Fibroblast of the aortic adventitia (primary cell): ENCODE data around the gene RIMBP2. TPM values are rescaled to one million over a fixed set of nuclear protein-coding genes. Genes with fewer than 3 reads are reported as not detected.

Experiments
- DNase-seq: peaks from one replicate; pipeline ENCODE4 v3.0.0-alpha.2; 2010; ENCODE audit warnings: low read depth
- H3K4me3 ChIP-seq: 2 replicates; pipeline ENCODE4 v1.5.1; 2011; ENCODE audit warnings: low read depth, mild to moderate bottlenecking, control low read depth, low read length, moderate library complexity
- total RNA-seq: library from RNA; depleted of rRNA; stranded (reverse); fragments of >200 nt; gene quantifications from 2 replicates; pipeline ENCODE4 v1.2.3, GENCODE V29; 2012; ENCODE audit warnings: low replicate concordance
- TF ChIP-seq, protein P1 (sequence below): IDR thresholded peaks from 2 replicates; pipeline ENCODE4 v1.5.1; 2011; ENCODE audit warnings: mild to moderate bottlenecking, low read length, control low read depth, inconsistent platforms; ENCODE audit not compliant: insufficient read depth

The RIMBP2 gene
- total RNA-seq, 1 donor = not detected

- TF ChIP-seq, protein P1, sequence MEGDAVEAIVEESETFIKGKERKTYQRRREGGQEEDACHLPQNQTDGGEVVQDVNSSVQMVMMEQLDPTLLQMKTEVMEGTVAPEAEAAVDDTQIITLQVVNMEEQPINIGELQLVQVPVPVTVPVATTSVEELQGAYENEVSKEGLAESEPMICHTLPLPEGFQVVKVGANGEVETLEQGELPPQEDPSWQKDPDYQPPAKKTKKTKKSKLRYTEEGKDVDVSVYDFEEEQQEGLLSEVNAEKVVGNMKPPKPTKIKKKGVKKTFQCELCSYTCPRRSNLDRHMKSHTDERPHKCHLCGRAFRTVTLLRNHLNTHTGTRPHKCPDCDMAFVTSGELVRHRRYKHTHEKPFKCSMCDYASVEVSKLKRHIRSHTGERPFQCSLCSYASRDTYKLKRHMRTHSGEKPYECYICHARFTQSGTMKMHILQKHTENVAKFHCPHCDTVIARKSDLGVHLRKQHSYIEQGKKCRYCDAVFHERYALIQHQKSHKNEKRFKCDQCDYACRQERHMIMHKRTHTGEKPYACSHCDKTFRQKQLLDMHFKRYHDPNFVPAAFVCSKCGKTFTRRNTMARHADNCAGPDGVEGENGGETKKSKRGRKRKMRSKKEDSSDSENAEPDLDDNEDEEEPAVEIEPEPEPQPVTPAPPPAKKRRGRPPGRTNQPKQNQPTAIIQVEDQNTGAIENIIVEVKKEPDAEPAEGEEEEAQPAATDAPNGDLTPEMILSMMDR = no peak
- DNase-seq = no peak
- no peak overlapping the region for H3K4me3 ChIP-seq
Observed at GRCh38 chr12:130444986-130445385, 271.1 kb downstream of the RIMBP2 start.

- no peak for DNase-seq
- TF ChIP-seq, protein P1 = no peak
Observed at GRCh38 chr12:130444061-130444460, 272.0 kb downstream of the RIMBP2 start.

DNA sequence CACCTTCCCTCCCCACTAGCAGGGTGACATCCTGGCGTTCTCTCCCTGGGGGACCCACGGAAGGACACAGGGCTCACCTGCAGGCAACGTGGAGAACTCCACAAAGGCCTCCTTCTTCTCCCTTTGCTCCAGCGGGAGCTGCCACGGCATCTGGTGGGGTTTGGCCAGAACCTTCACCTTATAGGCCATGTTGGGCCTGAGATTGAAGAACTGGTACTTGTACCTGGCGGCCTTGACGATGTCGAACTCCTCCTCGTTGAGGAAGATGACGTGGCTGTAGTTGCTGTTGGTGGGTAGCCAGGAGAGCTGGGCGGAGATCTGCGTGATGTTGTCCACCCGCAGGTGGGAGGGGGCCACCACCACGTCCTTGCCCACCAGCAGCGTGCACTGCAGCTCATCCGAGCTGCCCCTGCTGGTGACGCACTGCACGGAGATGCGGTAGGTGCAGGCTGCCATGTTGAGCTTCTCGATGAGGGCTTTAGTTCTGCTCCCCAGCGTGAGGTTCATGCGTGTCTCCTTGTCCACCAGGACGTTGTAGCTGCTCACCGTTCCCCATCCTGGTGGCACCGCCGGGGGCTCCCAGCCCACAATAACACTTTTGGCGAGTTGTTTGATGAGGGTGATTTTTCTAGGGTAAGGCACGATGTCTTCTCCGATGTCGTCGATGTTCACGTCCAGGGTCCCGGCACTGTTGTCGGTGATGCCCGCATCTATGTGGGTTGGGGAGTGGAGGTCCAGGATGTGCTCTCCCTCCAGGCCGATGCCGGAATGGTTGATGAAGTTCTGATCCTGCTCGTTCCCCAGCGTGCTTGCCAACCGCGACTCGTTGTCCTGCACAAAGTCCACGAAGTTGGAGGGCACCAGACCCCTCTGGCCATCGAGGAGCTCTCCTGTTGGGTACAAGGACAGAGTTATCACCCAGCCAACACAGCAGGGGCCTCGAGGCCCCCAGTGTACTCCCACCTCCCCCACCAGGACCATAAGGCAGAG lies 274.0 kb downstream of the RIMBP2 start:
- TF ChIP-seq, protein P1 = no peak
- H3K4me3 ChIP-seq = no peak overlapping the region
- DNase-seq = no peak

More at GRCh38 chr12:130444061-130444460, 272.0 kb downstream of the RIMBP2 start:
- H3K4me3 ChIP-seq = no peak overlapping the region

- TF ChIP-seq, protein P1 = no peak
- DNase-seq = no peak
Observed at GRCh38 chr12:130440411-130441080, 275.6 kb downstream of the RIMBP2 start.

DNA sequence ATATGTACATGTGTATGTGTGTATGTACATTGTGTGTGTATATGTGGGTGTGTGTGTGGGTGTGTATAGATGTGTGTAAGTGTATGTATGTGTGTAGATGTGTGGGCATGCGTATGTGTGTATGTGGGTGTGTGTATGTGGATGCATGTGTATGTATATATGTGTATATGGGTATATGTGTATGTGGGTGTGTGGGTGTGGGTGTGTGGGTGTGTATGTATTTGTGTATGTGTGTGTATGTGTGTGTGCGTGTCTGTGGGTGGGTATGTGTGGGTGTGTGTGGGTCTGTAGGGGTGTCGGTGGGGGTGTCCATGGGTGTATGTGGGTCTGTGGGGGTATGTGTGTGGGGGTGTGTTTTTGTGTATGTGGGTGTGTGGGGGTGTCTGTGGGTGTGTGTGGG lies 276.8 kb downstream of the RIMBP2 start:
- DNase-seq = no peak
- TF ChIP-seq, protein P1 = no peak
- H3K4me3 ChIP-seq = no peak overlapping the region

More at GRCh38 chr12:130440411-130441080, 275.6 kb downstream of the RIMBP2 start:
- no peak overlapping the region for H3K4me3 ChIP-seq

GRCh38 chr12:130438711-130439110 lies 277.4 kb downstream of the RIMBP2 start:
- DNase-seq = no peak
- H3K4me3 ChIP-seq = no peak overlapping the region
- TF ChIP-seq, protein P1 = no peak
